Embryonic facial prominence (tissue), 1 donor: ENCODE results near the gene RAG2.

Experiments used
- DNase-seq: peaks from one replicate; pipeline ENCODE4 v3.0.0-alpha.2; 2016; ENCODE audit errors: extremely low spot score

Gene RAG2

DNA sequence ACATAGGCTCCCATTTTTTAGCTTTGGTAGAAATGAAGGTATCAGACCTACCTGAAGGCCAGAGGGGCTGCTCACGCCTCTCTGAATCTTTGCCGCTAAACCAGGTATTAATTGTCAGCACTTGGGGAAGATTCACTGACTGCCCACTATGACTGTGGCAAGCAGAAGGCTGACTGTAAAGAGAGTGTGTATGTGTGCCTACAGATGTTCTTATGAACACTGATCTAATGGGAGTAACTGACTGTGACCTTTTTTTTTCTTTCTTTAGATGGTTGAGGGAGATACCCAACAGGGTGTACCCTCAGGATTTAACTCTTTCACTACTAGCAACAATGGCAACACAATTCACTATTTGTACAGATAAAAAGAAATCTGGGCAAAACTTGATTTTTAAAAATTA is at the start of gene RAG2:
RAG2 (minus strand) TSS at position 186 of the 400 bp plus-strand sequence. CDS start 4,068 bp downstream, outside the sequence.
- DNase-seq, result no peak

DNA sequence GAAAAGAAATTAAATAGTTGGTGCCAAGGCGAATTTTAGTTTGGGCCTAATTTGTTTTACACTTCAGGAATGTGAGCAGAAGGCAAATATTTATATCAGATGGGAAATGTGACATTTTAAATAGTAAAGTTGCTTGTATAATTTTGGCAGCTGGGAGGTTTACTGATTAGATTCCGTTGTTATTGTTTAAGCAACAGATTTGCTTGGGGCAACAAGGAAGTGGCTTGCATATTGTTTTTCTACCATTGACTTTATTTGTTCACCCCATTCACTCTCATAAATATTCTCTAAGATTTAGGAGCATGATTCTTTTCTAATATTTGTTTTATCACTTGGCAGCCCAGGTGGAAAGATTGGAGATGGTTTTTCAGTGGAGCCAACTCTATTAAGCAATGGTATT is 40.5 kb upstream of the RAG2 start:
- DNase-seq, result no peak

DNA sequence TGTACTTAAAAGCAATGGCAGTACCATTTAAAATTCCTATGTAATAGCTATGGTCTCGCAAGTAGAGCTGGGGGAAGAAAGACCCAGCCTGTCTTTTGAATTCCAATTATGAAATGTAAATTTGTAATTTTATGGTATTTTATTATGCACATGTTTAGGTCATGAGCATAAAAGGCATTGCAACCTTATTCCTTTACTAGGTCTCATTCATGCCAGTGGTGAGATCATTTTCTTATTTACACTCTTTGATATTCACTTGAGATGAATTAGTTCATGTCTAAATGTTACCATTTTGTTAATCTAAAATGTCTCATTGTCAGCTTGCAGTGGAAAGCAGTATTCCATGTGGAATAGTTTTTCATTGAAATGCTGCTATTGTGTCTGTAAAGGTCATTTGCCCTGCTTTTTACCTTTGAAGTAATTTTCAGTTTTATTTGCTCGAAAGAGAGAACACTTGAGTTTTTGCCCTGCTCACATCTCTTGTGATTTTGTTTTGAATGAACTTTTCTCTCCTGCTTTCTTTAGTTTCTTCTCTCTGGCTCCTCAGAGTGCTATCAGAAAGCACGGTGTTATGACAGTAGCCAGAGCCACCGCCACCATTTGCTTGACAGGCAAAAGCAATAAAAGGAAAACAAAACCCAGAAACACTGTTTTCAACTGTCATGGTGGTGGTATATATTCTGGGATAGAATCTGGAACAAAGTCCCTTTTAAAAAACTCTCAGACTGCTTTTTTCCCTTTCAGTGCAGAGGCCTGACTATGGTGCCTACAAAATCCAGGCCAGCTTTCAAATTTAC is 37.2 kb upstream of the RAG2 start:
- no peak for DNase-seq

DNA sequence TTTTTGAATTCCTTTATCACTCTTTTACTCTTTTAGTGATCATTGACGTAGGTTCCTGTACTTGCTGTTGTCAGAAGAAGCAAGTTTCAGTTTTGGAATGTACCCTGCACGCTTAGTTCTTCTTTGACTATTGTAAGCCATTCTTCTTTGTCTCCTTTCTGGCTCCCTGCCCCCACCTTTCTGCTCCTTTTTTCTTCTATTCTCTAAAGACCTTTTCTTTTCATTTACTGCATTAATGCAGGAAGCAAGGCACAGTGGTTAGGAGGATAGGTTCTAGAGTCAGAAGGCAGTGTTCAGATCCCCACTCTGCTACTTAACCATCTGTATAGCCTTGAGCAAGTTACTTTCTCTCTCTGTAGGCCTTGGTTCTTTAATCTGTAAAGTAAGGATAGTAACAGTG is 33.7 kb upstream of the RAG2 start:
- no peak for DNase-seq

DNA sequence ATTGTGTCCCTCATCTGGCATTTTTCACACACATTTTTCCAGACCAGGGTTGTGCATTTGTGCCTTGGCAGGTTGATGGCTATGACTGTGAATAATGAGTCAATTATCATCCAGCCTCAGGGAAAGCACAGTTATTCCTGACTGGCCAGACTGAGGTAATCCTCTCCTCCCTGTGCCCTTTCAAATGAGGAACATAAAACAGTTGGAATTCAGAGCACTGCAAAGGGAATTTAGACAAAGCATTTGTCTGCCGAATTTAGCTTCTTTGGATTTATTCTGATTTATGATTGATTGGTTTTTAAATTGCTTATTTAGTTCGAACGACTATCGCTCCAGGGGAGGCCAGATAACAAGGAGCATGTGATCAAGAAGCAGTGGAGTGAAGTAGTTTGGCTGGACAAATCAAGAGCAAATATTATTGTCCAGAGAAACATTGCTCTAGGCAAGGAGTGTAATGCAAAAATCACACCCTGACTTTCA is 30.8 kb upstream of the RAG2 start:
- no peak for DNase-seq

DNA sequence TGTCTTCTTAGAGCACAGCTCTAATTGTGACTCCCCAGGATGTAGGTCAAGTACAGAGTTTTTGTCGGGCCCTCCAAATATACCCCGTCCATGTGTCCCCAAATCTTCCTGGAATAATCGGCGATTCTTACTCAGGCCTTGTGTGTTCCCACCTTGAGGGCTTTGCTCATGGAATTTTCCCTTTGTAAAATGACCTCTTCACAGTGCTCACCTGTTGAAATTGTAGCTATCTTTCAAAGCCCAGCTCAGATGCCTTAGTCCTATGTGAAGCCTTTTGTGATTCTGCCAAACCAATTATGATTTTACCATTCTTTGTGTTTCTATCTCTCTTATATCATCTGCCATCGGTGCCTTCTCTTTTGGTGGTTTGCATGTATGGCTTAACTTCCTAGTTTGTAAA is 30.1 kb upstream of the RAG2 start:
- DNase-seq, result no peak

DNA sequence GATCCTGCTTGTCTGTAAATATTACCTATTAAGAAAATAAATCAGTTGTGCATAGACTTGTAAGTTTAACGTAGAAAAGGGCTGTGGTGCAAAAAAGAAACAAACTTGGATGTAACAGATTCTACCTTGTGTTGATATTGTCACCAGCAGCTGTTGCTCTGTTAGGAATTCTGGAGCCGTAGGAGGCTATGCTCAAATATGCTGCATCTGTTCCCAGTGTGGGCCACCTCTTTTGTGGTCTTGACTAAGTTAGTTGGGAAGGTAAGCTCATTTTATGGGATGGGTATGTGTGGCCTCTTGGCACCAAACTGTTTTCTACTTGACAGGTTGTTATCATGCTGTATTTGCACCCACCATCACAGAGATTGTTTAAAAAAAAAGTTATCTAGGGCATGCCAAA is 29.4 kb upstream of the RAG2 start:
- no peak for DNase-seq

DNA sequence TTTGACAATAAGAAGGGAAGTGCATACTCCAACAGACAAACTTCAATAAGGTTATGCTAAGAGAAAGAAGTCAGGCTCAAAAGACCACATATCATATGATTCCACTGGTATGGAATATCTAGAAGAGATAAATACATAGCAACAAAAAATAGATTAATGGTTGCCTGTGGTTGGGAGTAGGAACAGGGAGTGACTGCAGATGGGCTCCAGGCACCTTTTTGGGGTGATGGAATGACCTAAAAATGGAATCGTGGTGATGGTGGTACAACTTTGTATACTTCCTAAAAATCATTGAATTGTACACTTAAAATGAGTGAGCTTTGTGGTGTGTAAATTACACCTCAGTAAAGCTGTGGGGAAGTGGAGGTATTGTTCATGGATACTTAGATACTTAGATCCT is 29.0 kb upstream of the RAG2 start:
- DNase-seq, result no peak

DNA sequence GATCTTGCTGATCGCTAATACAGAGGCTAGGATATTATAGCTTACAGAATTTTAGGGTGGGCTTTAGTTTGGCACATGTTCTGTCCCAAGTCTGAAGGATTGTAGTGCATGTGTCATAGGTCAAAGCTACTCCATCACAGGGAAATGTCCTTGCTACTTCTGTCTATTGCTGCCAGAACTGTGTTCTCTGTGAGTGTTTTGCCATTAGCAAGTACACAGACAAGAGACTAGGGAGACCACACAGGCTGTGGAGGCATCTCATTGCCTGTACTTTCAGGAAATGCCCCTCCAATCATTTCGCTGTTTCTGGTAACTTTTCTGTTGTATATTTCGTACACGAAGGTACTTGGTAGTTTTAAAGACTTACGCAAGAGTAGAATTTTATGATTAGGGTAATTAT is 25.5 kb upstream of the RAG2 start:
- no peak for DNase-seq

DNA sequence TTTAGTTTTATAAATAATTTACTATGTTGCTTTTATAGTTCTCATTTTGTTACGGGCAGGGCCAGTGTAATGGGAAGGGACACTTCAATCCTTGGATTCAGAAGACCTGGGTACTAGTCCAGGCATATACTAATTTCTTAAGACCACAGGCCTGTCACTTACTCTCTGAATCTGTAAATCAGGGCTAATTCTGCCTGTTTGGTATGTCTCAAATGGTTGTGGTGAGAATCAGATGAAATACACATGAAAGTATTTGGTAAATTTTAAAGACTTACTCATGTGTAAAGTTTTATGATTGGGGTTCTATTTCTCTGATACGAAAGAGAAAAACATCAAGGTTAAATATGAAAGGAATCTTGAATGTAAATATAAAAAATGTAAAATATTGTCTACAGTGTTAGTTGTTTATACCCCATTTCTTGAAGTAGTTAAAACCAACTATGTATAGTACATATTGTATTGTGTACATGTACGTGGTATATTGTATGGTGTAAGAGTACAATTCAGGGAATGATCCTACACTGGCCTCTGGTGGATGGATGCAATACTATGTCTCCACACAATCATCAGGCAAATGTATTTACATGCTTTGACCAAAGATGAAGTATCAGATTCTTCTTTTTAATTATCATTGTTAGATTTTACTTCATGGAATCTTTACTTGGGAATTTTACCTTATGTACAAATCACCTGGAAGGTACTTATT is 24.5 kb upstream of the RAG2 start:
- DNase-seq, result no peak

DNA sequence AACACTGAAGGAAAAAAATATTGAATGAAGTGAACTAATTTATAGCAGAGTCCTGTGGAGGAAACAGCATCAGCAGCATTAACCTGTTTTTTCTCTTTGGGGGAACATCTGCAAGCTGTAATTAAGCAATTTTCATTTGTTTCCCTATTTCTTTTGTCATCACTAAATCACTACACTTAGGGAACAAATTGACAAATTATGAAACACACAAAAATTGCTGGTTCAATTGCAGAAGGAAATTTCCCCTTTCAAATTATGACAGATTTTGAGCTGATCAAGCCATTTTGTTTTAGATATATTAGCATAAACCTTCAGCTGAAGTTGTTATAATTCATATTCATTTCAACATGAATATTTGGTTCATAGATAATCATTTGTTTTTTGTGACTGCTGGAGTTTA is 22.2 kb upstream of the RAG2 start:
- DNase-seq, result no peak

DNA sequence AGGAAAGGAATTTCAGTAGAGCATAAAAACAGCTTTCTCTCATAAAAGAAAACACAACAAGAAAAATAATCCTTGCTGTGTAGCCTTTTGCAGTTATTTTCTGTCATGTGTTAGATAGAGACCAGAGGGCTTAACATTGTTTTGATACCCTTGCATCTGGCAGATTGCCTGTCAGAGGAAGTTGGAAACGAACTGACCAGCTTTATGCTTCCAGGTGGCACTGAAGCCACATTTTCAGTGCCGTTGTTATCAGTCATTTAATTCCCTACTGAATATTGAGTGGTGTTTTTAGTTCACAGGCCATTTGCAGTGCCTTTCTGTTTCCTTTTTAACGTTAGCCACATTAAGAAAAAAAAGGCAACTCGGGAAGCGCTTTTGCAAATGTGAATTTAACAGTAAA is 21.5 kb upstream of the RAG2 start:
- DNase-seq, result no peak

DNA sequence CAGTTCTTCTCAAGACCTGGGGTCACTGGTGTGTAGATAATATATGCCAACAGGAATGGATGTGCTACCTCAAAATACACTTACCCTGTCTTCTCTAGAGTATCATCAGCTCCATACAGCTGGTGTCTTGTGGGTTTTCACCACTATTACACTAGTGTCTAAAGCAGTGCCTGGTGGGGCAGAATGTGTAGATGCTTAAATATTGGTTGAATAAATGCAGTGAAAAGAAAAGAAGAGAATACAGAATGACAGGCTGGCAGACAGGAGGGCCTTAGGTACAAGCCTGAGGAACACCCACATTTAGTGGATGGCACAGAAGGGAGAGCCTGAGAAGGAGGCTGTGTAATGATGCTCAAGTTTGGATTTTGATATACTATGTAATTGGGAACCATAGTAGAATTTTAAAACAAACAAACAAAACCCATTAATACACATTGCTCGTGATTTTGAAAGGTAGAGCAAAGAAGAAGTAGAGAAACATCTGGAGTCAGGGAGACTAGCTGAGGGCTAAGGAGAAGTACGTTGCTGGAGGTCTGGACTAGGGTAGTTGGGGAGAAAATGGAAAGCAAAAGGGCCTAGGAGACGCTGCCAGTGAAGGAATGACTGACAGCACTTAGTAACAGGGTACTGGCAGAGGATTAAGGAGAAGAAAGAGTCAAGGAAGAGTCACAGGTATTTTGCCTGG is 20.5 kb upstream of the RAG2 start:
- DNase-seq, result no peak

DNA sequence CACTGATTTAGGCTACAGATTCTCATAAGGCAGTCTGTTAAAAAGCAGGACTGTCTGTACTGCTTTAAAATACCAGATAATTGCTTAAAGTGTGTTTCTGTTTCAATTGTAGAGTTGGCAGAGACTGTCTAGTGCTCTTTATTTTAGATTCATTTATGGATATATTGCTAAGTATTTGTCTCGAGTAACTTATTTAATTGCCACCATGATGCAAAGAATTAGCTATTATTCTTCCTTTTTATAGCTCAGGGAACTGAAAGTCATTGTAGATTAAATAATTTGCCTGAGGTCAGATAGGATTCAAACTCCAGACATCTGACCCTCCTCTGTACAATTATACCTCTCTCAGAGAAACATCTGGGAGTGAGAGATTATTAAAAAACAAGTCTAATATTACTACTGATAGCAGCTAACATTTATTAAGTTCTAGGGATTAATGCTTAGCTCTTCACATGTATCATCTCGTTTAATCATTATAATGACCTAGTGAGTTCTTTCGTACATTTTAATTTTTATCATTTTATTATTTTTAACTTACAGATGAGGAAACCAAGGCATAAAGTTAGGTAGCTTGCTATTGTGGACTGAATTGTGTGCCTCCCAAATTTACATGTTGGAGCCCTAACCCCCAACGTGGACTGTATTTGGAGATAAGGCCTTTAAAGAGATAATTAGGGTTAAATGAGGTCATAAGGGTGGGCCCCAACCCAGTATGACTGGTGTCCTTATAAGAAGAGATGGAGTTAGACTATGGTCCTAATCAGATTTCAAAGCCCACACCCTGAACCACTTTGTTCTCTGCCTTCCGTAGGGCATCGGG is 19.7 kb upstream of the RAG2 start:
- no peak for DNase-seq

DNA sequence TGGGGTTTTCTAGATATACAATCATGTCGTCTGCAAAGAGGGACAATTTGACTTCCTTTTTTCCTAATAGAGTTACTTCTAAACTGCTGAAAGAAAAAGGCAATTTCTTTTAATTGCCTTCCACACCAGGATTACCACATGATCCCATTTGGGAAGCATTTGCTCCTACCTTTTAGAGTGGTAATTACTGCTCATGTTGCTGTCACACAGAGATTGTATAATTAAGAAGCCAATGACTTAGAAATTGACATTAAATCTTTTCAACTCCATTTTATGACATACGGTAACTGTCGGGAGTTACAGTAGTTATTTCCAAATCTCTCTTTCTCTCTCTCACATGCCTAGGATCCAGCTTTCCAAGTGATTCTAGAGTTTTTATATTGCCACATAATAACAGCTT is 17.8 kb upstream of the RAG2 start:
- DNase-seq, result no peak

DNA sequence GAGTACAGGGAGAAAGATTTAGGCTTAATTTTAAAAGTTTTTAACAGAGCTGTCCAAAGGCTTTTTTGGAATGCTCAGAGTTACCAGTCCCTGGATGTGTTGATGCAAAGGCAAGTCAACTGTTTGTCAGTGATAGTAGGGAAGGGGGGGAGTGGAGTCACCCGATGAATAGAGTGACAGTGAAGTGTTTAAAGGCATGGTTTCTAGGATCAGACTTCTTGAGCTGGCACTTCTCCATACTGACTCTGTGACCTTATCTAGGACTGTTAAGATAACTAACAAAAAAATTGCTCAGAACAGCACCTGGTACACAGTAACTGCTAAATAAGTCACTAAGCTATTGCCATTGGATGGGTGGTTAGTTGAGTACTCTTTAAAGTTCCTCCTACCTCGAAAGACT is 11.3 kb upstream of the RAG2 start:
- no peak for DNase-seq

DNA sequence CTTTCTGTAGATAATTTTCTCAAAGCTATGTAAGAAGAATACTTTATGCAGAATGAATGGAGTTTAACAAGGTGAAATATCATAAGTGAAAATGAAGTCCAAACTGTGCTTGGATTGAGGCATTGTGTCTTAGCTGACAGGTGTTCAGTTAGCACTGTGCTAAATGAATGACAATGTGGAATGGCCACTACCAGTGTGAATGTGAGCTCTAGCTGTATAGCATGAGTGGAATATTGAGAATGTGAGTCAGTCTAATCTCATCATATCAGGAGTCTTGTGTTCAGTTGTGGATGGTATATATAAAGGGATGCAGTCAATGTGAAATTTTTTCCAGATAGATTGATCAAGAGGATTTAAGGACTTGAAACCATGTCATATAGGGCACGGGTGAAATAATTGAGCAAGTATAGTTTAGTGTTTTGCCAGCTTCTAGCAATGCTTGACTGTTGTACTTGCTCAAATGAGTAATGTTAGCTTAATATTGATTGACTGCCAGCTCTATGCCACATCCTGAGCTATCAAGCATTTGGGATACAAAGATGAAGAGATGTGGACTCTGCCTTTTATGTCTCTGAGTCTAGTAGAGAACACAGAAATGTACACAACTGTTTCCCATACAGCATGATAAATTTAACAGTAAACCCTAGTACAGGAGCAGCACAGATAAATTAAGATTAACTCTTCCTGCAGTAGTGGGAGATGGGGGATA is 10.6 kb upstream of the RAG2 start:
- no peak for DNase-seq

DNA sequence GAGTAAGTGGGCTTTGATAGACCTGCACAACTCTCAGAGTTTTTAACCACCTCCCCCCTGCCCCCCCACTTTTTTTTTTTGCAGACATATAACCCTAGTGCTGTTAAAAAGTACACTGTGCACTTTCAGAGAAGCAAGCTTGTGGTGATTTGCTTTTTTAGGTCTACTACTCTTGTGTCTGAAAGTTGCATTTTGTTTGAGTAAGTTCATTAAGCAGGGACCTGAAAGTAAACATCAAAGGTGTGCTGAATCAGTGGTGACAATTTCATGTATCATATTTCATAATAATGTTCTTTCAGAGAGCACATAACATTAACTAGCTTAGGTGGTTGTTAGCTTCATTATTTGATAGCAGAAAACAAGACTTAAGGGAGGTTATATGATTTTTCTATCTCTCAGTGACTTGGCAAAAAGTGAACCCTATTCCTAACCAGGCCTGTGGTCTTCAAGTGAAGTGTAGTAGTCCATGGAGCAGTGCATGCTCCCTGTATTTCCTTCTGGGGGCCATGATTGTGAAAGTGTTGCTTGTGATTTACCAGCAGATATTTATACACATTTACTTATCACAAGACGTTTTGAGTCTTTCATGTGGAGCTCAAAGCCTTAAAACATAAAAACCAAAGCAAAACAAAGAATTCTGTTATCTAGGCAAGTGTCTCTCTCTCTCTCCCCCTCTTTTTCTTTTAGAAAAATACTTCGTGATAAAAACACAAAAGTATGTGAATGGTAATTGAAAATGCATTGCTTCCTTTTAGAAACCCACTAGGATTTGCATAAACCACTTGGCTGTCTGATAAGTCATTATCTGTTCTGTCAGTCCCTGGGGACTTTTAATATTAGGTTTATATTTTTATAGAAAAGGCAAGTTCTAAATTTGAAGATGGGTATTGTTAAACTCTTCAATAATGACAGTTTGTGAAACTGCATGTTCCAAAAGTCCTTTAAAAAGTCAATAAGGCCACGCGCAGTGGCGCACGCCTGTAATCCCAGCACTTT is 7.5 kb upstream of the RAG2 start:
- DNase-seq, result no peak

DNA sequence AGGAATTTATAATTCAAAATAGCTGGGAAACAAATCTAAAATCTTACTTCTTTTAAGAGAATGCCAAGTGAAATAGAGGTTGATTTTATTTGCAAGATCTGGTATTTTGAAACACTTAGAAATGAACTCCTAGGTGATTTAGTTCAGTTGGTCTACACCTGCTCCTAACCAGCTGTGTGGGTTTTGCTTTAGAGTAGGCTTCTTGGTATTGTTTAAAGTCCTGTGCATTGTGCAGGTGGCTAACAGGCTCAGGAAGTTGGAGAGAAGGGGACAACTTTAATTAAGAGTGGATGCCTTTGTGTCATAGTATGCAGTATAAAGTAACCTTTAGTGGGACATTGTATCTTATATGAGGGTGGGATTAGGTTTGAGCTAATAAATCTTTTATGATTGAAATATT is 4.1 kb upstream of the RAG2 start:
- DNase-seq, result no peak

DNA sequence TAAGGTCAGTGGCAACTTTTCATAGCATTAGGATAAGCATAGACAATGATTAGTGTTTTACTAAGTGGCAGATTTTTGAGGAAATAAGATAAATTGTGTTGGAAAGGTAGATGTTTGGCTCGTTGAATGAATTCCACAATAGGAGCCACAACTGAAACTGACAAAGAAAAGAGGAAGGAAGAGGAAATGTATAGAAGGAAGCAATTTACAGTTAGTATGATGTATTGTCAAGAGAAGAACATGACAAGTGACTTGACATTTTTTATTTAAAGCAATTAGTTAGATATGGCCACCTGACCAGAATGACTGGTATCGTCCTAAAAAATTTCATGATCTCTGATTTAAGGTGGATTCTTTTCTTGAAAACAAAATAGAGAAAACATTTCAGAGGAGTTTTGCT is 3.1 kb upstream of the RAG2 start:
- no peak for DNase-seq
